ENCODE results near the gene LRRC4C.
"Not testable (repeated sequence)": the region's sequence is repeated elsewhere in the genome, so short reads cannot be mapped to it uniquely, and the experiment has no call there.

The LRRC4C gene

GRCh38 chr11:41116970-41117369 is 342.5 kb downstream of the LRRC4C start:
- no peak for DNase-seq

GRCh38 chr11:41115066-41115465 is 344.4 kb downstream of the LRRC4C start:
- DNase-seq = no peak

GRCh38 chr11:41113160-41113559 is 346.3 kb downstream of the LRRC4C start:
- DNase-seq = no peak

- DNase-seq = no peak
Measured at GRCh38 chr11:41110527-41110926, 348.9 kb downstream of the LRRC4C start.

- no peak for DNase-seq
Measured at GRCh38 chr11:41102471-41102870, 357.0 kb downstream of the LRRC4C start.

DNA sequence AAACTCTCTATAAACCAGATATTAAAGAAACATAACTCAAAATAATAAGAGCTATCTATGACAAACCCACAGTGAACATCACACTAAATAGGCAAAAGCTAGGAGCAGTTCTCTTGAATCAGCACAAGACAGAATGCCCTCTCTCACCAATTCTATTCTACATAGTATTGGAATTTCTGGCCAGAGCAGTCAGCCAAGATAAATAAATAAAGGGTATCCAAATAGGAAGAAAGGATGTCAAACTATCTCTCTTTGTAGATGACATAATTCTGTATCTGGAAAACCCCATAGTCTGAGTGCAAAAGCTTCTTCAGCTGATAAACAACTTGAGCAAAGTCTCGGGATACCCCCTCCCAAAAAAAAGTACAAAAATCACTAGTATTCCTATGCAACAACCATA is 359.8 kb downstream of the LRRC4C start:
- no peak for DNase-seq

GRCh38 chr11:41085123-41085522 is 374.3 kb downstream of the LRRC4C start:
- no peak for DNase-seq

DNA sequence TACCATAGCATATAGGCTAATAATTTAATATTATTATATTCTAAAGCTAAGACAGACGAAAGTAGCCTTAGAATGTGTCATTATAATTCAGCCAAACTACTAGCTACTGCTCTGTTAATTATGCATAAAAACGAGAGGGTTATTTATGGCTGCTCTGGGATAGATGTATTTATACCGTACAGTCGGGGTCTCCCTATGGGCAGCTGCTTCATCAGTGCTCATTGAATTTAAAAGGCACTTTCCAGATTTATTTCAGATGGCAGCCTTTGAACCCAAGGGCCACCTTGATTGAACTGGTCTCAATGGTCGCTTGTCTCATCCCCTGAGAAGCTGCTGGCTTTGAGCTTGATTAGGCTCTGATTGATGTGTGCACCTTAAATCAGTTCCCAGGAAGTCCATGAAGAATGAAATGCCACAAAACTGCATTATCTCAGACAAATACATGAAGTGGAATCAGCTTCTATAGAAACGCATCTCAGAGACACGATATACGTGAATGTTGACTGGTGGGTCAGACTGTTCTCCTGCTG is 377.6 kb downstream of the LRRC4C start:
- DNase-seq = no peak

- DNase-seq = no peak
Measured at GRCh38 chr11:41074318-41074717, 385.1 kb downstream of the LRRC4C start.

GRCh38 chr11:41065432-41065831 is 394.0 kb downstream of the LRRC4C start:
- DNase-seq = no peak

GRCh38 chr11:41058138-41058537 is 401.3 kb downstream of the LRRC4C start:
- no peak for DNase-seq

- DNase-seq = no peak
Measured at GRCh38 chr11:41056892-41057569, 402.4 kb downstream of the LRRC4C start.

GRCh38 chr11:41053894-41054293 is 405.6 kb downstream of the LRRC4C start:
- no peak for DNase-seq

- DNase-seq = no peak
Measured at GRCh38 chr11:41051919-41052635, 407.4 kb downstream of the LRRC4C start.

GRCh38 chr11:41050791-41051190 is 408.7 kb downstream of the LRRC4C start:
- no peak for DNase-seq

- no peak for DNase-seq
Measured at GRCh38 chr11:41047229-41047628, 412.2 kb downstream of the LRRC4C start.

- no peak for DNase-seq
Measured at GRCh38 chr11:41045266-41045665, 414.2 kb downstream of the LRRC4C start.

DNA sequence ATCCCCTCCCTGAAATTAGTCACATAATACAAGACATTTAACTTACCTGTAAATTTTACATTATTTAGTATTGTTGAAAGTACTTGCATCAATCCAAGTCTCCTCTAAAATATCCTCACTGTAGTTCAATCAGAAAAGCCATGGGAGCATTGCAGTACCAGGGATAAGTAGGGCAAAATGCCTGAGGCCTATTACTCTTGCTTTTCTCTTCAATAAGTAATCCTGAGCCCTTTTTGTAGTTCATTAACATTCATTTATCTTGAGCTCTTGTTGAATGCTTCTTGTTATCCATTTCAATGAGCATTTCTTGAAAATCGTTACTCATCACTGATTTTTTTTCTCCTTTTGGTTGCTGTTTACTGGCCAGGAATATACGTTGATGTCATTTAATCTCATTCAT is 414.7 kb downstream of the LRRC4C start:
- DNase-seq = no peak

DNA sequence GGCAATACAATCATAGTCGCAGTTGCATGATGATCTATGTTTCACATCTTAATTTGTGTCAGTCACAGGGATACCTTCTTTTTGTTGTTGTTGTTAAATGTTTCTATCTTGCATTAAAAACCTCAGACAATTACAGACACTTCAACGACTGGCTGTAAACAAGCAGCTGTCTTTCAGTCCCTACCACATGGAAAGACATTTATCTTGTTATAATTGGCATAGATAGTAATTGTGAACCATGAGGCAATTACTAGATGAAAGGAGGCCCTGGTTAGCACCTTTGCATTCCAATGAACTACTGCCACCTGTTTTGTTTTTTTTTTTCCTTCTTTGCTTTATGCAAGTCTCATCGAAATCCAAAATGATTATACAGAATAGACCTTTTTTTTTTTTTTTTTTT is 416.8 kb downstream of the LRRC4C start:
- no peak for DNase-seq

- DNase-seq = no peak
Measured at GRCh38 chr11:41040474-41040873, 419.0 kb downstream of the LRRC4C start.

- no peak for DNase-seq
Measured at GRCh38 chr11:41039592-41039991, 419.9 kb downstream of the LRRC4C start.

DNA sequence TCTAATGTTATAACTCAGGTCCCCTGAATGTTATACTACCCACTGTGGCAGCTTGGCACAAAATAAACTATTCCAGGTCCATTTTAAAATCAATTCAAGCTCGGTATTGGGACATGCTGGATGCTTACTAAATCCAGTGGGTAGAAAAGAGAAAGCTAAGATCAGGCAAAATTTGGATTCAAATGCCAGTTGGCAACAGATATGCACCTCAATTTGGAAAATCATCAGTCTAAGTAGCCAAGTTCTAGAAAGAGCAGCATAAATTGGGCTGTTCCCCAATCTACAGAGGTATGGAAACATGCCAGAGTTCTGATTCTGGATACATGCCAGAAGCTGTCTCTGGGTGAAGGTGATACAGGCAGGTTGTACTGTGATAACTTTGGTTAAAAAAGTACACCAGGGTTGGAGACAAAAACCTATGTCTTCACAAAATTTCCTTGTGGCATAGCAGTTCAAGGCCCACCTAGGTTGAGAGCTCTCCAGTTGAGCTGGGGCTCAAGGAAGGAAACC is 427.8 kb downstream of the LRRC4C start:
- DNase-seq = no peak

GRCh38 chr11:41020259-41020658 is 439.2 kb downstream of the LRRC4C start:
- no peak for DNase-seq

DNA sequence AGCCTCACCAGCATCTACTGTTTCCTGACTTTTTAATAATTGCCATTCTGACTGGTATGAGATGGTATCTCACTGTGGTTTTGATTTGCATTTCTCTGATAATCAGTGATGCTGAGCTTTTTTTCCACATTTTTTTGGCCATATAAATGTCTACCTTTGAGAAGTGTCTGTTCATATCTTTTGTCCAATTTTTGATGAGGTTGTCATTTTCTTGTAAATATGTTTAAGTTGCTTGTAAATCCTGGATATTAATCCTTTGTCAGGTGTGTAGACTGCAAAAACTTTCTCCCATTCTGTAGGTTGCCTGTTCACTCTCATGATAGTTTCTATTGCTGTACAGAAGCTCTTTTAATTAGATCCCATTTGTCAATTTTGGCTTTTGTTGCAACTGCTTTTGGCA is 439.8 kb downstream of the LRRC4C start:
- not testable (repeated sequence) for DNase-seq
